Measurements from ENCODE around the gene ENOX2.

Gene ENOX2

DNA sequence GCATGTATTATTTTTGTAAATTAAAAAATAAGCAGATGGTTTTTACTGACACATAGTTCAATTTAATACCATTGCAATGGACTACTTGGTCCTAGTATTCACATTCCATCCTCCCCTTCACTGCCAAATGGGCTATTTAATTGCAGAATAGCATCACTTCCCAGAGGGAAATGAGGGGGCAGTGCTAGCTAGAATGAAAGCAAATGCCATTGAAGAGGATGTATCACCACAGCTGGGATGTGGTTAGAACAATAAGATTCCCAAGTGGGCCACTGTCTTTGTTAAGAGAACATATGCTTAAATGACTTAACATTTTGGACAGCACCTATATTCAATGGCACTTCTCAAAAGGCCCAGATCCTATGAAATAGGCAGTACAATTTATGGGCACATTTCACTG, 276.5 kb downstream of the ENOX2 start:
- DNase-seq (ENCODE audit: low spot score) = no peak

DNA sequence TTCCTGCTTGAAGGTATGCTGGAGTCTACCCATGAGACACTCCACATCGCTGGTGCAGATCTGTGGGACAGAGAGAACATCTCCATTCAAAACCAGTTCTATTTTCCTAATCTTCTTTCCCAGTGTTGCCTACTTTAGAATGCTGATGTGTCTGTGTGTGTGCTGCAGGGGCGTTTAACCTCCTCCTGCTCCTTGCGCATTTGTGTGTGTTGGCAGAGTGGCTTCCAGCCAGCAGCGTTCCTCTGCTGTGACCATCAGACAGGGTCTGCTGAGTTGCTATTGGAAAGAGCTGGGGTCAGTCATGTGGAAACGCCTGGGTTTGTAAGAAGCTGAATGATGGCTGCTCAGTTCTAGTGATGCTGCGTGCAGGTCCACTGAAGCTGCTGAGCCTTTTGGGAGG, 277.6 kb downstream of the ENOX2 start:
- no peak for DNase-seq (ENCODE audit: low spot score)

DNA sequence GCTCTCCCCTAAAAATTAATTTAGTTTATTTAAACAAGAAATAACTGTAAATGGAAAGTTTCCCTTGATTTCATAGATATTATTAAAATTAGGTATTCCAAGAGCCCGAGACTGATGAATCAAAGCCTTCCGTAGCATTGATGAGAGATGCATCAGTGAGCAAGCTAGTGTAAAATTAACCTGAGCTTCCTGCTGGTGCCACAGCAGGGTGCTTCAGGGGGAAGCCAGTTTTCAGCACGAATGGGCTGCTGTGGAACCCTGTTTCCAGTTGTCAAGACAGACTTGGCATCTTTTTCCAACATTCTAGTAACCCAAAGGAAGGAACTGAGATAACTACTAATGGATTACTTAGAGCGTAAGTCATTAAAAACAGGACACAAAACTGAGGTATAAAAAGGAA, 279.5 kb downstream of the ENOX2 start:
- DNase-seq (ENCODE audit: low spot score) = no peak

DNA sequence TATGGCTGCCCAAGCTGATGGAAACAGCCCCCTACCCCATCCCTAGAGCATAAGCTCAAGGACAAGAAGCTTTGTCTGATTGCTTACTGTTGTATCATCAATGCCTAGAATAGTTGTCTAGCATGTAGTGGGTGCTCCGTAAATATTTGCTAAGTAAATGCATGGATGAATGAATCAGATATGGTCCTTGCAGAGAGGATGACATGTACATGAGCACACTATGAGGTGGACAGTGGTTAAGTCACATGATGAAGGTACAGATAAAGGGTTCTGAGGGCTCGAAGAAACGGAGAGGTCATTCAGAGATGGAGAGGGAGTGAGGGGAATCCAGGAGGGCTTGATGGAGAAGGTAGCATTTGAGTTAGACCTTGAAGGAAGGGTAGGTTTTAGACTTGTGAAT, 287.1 kb downstream of the ENOX2 start:
- DNase-seq (ENCODE audit: low spot score) = no peak

DNA sequence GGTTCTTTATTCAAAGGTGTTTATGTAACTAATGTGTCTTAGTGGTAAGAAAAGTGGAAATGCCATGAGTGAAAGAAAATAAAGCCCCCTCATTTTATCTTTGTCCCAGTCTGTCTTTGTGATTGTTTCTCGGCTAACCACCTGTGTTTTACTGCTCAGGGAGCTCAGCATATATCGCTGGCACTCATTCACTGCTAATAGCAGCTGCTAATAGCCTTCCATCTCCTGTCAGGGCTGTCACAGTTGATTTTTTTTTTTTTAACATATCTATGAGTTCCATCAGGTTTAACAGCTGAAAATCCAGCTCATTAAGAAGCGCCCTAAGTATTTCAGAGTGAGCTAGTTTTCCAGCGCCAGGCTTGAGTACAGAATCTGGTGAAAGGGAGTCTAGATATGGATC, 295.6 kb downstream of the ENOX2 start:
- DNase-seq (ENCODE audit: low spot score) = no peak

DNA sequence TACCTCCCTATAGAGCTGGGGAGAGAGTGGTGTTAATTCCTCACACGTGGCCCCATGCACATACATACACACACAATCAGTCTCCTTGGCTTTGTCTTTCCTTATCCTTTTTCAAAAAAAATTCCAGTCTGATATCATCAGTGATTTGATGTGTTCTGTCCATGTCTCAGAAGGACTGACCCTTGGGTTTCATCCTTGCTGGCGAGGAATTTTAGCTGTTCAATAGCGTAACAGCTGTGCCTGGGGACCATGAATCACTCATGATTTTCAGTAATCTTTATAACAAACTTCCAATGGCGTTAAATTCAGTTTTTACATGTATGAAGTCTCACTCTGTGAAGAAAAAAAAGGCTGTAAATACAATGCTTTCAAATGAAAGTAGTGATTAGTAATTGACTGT, 296.6 kb downstream of the ENOX2 start:
- no peak for DNase-seq (ENCODE audit: low spot score)

DNA sequence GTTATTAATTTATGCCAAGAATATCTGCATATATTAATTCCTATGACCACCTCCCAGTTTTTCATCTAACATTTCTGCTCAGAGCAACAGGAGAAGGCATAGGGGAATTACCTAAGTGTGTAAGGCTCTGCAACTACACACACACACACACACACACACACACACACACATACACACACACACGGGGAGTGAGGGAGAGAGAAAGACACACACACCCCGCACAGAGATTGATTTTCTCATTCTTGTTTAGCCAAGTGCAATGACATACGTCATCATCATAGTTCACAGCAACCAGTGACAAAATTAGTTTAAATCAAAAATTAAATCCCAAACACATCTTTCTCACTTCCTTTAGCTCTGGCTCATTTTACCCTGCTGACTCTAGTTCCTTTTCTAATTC, 298.1 kb downstream of the ENOX2 start:
- DNase-seq (ENCODE audit: low spot score) = no peak

DNA sequence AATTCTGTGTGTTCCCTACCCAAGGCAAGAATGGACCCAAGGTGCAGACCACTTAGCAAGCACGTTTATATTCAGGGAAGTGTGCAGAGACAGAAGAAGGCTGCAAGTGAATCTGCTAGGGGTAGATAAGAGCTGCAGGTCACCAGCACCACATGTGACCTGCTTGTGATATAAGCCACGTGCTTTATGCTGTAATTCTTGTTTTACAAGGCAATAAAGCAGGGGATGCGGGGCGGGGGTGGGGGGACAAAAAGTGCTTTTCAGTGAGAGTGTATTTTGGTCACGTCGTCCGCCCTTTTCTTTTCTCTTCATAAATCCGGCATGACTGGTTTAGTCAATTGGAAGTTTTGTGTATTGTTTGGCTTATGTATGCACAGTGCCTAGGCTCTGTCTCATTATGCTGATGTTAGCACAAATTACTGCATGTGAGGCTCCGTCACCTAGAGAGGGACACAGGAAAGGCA, 308.5 kb downstream of the ENOX2 start:
- DNase-seq (ENCODE audit: low spot score) = no peak

DNA sequence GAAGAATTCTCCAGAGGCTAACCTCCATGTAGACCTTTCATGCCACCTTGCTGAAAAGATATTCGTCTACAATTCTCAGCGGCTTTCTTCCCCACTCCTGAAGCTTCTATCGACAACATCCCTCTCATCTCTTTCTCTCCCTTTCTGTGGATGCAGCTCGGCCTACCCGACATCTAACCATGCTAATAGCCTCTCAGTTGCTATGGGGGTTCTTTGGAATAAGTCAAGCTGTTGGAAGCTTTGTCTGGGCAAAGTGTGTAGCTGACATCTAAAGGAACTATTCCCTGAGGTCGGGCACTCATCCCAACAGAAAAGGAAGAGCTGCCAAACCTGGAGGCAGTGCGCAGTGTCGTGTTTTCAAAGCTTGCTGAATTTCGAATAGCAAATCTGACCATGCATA, 309.1 kb downstream of the ENOX2 start:
- no peak for DNase-seq (ENCODE audit: low spot score)

DNA sequence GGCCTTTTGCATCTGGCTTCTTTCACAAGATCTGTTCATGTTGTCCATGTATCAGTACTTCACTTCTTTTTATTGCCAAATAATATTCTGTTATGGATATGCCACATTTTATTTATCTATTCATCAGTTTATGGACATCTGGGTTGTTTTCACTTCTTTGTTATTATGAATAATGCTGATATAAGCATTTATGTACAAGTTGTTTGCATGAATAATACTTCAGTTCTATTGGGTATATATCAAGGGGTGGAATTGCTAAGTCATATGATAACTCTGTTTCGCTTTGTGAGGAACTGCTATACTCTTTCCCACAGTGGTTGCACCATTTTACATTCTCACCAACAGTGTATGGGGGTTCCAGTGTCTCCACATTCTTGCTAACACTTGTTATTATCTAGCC, 310.8 kb downstream of the ENOX2 start:
- no peak for DNase-seq (ENCODE audit: low spot score)

DNA sequence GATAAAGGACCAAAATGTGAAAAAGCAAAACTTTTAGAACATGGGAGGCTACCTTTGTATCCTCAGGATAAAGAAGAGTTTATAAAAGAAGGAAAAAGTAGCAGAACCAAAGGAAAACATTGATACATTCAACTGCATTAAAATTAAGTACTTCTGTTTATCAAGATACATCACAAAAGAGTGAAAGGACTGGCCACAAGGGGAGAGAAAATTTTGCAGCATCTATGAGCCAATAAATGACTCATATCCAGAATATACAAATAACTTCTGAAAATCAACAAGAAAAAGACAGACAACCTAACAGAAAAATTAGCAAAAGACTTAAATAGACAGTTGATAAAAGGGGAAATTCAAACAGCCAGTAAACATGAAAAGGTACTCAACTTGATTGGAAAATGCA, 324.1 kb downstream of the ENOX2 start:
- no peak for DNase-seq (ENCODE audit: low spot score)

DNA sequence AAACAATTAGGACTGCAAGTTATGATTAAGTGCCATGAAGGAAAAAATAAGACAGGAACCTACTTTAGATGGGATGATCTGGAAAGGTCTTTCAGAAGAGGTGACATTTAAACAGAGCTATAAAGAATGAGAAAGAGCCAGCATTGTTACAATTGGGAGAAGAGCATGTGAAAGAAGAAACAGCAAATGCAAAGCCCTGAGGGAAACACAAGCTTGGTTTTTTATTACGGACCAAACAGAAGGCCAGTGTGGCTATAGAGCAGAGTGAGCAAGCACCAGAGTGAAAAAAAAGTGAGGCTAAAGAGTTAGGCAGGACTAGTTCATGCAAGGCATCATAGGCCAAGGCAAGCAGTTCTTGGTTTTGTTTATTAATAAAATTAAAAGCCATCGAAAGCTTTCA, 325.6 kb downstream of the ENOX2 start:
- no peak for DNase-seq (ENCODE audit: low spot score)

DNA sequence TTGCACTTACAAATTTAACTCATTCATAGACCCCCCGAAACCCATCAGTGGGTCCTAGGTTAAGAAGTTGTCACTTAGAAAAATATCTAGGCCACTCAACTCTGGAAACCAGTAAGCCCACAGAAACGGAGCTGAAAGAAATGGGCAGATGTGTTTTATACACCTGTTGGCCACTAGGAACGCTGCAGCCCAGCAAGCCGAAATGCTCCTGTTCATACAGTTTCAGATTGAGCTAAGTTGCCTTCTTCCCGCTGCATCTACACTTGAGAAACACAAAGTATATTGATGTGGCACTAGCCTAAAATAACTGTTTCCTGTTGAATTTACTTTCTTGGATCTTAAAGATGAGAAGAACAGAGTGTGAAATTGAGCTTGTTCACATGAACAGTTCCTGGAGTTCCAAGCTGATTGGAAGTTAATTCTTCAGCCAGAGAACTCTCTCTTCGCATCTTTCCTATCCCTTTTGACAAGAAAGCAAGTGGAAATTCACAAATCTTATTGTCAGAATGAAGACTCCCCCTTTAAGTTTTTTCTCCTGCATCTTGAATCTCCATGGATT, 327.1 kb downstream of the ENOX2 start:
- DNase-seq (ENCODE audit: low spot score) = peak; percentile 51
